Gastrocnemius medialis (tissue), 4 donors: Measurements from ENCODE around the gene MAEA.

Experiments used
- POLR2A ChIP-seq, 2 donors: fragments of 450-650 bp; IDR thresholded peaks; one replicate each; pipeline ENCODE4 v1.6.1; 2017; ENCODE audit warnings: antibody characterized with exemption in 2 of 2, mild to moderate bottlenecking in 2 of 2, moderate library complexity in 2 of 2
- TF ChIP-seq, protein P1 (sequence below), 5 experiments: fragments of 450-650 bp in 3 of 5; fragments of 200-600 bp in 2 of 5; sonication (generic) in 2 of 5; IDR thresholded peaks in 4 of 5; conservative IDR thresholded peaks in 1 of 5; 1 replicate in 4 of 5; 2 replicates in 1 of 5; pipeline ENCODE4 v1.5.1; 2016 to 2019; ENCODE audit warnings: antibody characterized with exemption in 5 of 5, mild to moderate bottlenecking in 3 of 5, moderate library complexity in 3 of 5

DNA sequence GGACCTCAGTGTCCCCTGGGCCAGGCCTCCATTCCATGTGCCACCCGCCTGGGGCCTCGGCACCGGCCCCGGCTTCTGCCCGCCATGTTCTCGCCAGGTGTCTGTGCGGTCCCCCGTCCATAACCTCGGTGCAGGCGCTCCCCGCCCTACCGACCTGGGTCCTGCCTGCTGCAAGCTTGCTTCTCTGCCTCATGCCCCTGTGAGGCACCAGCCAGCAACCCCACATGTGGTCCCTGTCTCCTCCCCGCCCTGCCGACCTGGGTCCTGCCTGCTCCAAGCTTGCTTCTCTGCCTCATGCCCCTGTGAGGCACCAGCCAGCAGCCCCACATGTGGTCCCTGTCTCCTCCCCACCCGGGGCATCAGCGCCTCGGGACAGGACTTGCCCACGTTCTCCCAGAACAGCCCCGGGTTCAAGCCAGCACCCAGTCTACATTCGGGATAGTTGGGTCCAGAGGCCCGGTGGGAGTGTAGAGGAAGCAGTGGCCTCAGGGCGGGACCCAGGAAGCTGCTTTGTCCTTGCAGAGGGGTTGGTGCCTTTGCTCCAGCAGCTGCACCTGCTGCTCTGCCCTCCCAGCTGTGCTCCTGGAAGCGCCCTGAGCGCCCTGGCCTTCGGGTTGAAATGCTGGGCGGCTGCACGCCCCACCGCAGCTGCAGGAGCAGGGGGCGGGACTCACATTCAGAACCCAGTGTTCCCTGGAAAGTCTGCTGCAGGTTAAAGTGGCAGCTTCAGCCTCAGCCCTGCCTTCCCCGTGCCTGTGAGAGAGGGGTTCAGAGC is 37.2 kb downstream of the MAEA start:
- TF ChIP-seq, protein P1, sequence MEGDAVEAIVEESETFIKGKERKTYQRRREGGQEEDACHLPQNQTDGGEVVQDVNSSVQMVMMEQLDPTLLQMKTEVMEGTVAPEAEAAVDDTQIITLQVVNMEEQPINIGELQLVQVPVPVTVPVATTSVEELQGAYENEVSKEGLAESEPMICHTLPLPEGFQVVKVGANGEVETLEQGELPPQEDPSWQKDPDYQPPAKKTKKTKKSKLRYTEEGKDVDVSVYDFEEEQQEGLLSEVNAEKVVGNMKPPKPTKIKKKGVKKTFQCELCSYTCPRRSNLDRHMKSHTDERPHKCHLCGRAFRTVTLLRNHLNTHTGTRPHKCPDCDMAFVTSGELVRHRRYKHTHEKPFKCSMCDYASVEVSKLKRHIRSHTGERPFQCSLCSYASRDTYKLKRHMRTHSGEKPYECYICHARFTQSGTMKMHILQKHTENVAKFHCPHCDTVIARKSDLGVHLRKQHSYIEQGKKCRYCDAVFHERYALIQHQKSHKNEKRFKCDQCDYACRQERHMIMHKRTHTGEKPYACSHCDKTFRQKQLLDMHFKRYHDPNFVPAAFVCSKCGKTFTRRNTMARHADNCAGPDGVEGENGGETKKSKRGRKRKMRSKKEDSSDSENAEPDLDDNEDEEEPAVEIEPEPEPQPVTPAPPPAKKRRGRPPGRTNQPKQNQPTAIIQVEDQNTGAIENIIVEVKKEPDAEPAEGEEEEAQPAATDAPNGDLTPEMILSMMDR (IDR thresholded peaks at IDR 0.05 in 4 of 5, conservative IDR thresholded peaks at IDR 0.05 in 1 of 5), result no peak
- no peak for TF ChIP-seq POLR2A (IDR thresholded peaks at IDR 0.05)
